WTC11 (cell line): ENCODE measurements around the gene CLEC12A. TPM values are rescaled to one million over a fixed set of nuclear protein-coding genes. Genes with fewer than 3 reads are reported as not detected.
A peak's percentile ranks its signal among the peaks of the same experiment; 100 is the strongest.

Experiments used
- ATAC-seq: fragments of 200-7000 bp; cut with Tn5 transposase; 2 replicates; pipeline ENCODE4 v1.10.0; 2021; ENCODE audit warnings: mild to moderate bottlenecking, moderate library complexity
- CTCF ChIA-PET: fragments of 300-600 bp; sonication (Branson Sonifier 250); formaldehyde crosslinking; loops from one replicate; lab custom pipeline; 2021; ENCODE audit warnings: antibody characterized with exemption; lab: Charles Lee
- POLR2A ChIA-PET: fragments of 350-600 bp; sonication (Branson Sonifier 250); formaldehyde crosslinking; loops from one replicate; lab custom pipeline; 2021; ENCODE audit warnings: antibody characterized with exemption; lab: Charles Lee
- DNase-seq: peaks from one replicate; pipeline ENCODE4 v3.0.0; 2021; ENCODE audit warnings: low spot score
- H3K27ac Mint-ChIP-seq: 2 replicates; pipeline ENCODE4 v1.8.0; 2021; ENCODE audit warnings: mixed read lengths
- H3K27me3 Mint-ChIP-seq: 2 replicates; pipeline ENCODE4 v1.8.0; 2021; ENCODE audit warnings: low read depth, mild to moderate bottlenecking, moderate library complexity, mixed read lengths
- H3K36me3 Mint-ChIP-seq: 2 replicates; pipeline ENCODE4 v1.8.0; 2021; ENCODE audit warnings: mixed read lengths
- H3K4me1 Mint-ChIP-seq: 2 replicates; pipeline ENCODE4 v1.8.0; 2022; ENCODE audit warnings: mixed read lengths
- H3K4me3 Mint-ChIP-seq: 2 replicates; pipeline ENCODE4 v1.8.0; 2021; ENCODE audit warnings: mild to moderate bottlenecking, moderate library complexity, mixed read lengths
- H3K9me3 Mint-ChIP-seq: 2 replicates; pipeline ENCODE4 v1.8.0; 2021; ENCODE audit warnings: mixed read lengths
- ETV6 ChIP-seq: sonication (generic); formaldehyde crosslinking; IDR thresholded peaks from 2 replicates; pipeline ENCODE4 v1.8.1; 2022; ENCODE audit warnings: mild to moderate bottlenecking, missing genetic modification reagents
- FOXK1 ChIP-seq: sonication (generic); formaldehyde crosslinking; IDR thresholded peaks from 2 replicates; pipeline ENCODE4 v1.8.0; 2022; ENCODE audit warnings: mild to moderate bottlenecking, moderate library complexity, missing genetic modification reagents
- GTF2I ChIP-seq: fragments of 250-450 bp; sonication (Bioruptor Pico); conservative IDR thresholded peaks from 2 replicates; pipeline ENCODE4 v1.4.0; 2021; ENCODE audit warnings: mild to moderate bottlenecking
- JAZF1 ChIP-seq: fragments of 250-450 bp; sonication (Bioruptor Pico); IDR thresholded peaks from 2 replicates; pipeline ENCODE4 v1.9.0; 2021; ENCODE audit warnings: moderate library complexity, mild to moderate bottlenecking, inconsistent platforms
- NFATC4 ChIP-seq: fragments of 250-450 bp; sonication (Bioruptor Pico); IDR thresholded peaks from 2 replicates; pipeline ENCODE4 v1.9.0; 2021; ENCODE audit warnings: mild to moderate bottlenecking
- NFYB ChIP-seq: sonication (generic); formaldehyde crosslinking; conservative IDR thresholded peaks from 2 replicates; pipeline ENCODE4 v1.8.0; 2022; ENCODE audit warnings: low read depth, missing genetic modification reagents
- NR3C1 ChIP-seq: sonication (generic); formaldehyde crosslinking; conservative IDR thresholded peaks from 2 replicates; pipeline ENCODE4 v1.8.1; 2023; ENCODE audit warnings: low read depth, mild to moderate bottlenecking, missing genetic modification reagents
- RORB ChIP-seq: fragments of 250-450 bp; sonication (Bioruptor Pico); IDR thresholded peaks from 2 replicates; pipeline ENCODE4 v1.9.0; 2021; ENCODE audit warnings: mild to moderate bottlenecking
- ZNF232 ChIP-seq: sonication (generic); formaldehyde crosslinking; IDR thresholded peaks from 2 replicates; pipeline ENCODE4 v1.8.0; 2022; ENCODE audit warnings: mild to moderate bottlenecking, missing genetic modification reagents
- ZNF263 ChIP-seq: sonication (generic); formaldehyde crosslinking; IDR thresholded peaks from 2 replicates; pipeline ENCODE4 v1.8.1; 2022; ENCODE audit warnings: low read depth, mild to moderate bottlenecking, moderate library complexity, missing genetic modification reagents
- ZNF423 ChIP-seq: fragments of 250-450 bp; sonication (Bioruptor Pico); IDR thresholded peaks from 2 replicates; pipeline ENCODE4 v2.1.2; 2022; ENCODE audit warnings: mild to moderate bottlenecking, moderate library complexity
- total RNA-seq: library from RNA; stranded (reverse); gene quantifications from 3 replicates; pipeline ENCODE4 v1.2.3, GENCODE V29; 2021
- TF ChIP-seq, protein P1 (sequence below): sonication (generic); formaldehyde crosslinking; IDR thresholded peaks from 2 replicates; pipeline ENCODE4 v1.8.1; 2022; ENCODE audit warnings: missing genetic modification reagents, borderline replicate concordance
- TF ChIP-seq, protein P2 (sequence below): sonication (generic); formaldehyde crosslinking; IDR thresholded peaks from 2 replicates; pipeline ENCODE4 v1.8.1; 2023; ENCODE audit warnings: mild to moderate bottlenecking, missing genetic modification reagents
- TF ChIP-seq, protein P3 (sequence below): sonication (generic); formaldehyde crosslinking; IDR thresholded peaks from 2 replicates; pipeline ENCODE4 v1.8.0; 2022; ENCODE audit warnings: mild to moderate bottlenecking, missing genetic modification reagents
- TF ChIP-seq, protein P4 (sequence below): fragments of 250-450 bp; sonication (Bioruptor Pico); IDR thresholded peaks from 2 replicates; pipeline ENCODE4 v1.9.0; 2021; ENCODE audit warnings: moderate library complexity, mild to moderate bottlenecking, inconsistent platforms, borderline replicate concordance
- TF ChIP-seq, protein P5 (sequence below): sonication (generic); formaldehyde crosslinking; IDR thresholded peaks from 2 replicates; pipeline ENCODE4 v1.8.1; 2023; ENCODE audit warnings: mild to moderate bottlenecking, moderate library complexity, missing genetic modification reagents

The CLEC12A gene
- total RNA-seq, 1 experiment from 2014 or later = not detected

DNA sequence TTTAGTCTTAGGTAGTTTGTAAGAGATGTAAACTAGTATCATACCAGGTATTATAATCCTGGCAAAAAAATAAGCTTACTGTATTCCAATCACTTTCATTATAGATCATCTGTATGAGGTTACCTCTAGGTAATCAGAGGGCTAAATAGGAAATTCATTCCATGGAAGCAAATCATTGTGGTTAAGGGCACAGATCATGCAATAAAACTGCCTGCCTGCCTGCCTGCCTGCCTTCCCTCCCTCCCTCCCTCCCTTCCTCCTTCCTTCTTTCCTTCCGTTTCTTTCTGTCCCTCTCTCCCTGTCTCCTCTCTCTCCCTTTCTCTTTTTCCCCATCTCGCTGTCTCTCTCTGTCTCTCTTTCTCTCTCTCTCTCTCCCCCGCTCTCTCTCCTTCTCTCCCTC, 56.1 kb downstream of the CLEC12A start:
- TF ChIP-seq JAZF1 = no peak
- no peak for TF ChIP-seq RORB
- no peak for TF ChIP-seq ZNF232 (CRISPR knock-in tag)
- TF ChIP-seq, protein P1, sequence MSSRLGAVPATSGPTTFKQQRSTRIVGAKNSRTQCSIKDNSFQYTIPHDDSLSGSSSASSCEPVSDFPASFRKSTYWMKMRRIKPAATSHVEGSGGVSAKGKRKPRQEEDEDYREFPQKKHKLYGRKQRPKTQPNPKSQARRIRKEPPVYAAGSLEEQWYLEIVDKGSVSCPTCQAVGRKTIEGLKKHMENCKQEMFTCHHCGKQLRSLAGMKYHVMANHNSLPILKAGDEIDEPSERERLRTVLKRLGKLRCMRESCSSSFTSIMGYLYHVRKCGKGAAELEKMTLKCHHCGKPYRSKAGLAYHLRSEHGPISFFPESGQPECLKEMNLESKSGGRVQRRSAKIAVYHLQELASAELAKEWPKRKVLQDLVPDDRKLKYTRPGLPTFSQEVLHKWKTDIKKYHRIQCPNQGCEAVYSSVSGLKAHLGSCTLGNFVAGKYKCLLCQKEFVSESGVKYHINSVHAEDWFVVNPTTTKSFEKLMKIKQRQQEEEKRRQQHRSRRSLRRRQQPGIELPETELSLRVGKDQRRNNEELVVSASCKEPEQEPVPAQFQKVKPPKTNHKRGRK (CRISPR knock-in tag) = no peak
- no peak for TF ChIP-seq ETV6 (CRISPR knock-in tag)
- TF ChIP-seq, protein P2, sequence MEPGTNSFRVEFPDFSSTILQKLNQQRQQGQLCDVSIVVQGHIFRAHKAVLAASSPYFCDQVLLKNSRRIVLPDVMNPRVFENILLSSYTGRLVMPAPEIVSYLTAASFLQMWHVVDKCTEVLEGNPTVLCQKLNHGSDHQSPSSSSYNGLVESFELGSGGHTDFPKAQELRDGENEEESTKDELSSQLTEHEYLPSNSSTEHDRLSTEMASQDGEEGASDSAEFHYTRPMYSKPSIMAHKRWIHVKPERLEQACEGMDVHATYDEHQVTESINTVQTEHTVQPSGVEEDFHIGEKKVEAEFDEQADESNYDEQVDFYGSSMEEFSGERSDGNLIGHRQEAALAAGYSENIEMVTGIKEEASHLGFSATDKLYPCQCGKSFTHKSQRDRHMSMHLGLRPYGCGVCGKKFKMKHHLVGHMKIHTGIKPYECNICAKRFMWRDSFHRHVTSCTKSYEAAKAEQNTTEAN (CRISPR knock-in tag) = no peak
- TF ChIP-seq, protein P3, sequence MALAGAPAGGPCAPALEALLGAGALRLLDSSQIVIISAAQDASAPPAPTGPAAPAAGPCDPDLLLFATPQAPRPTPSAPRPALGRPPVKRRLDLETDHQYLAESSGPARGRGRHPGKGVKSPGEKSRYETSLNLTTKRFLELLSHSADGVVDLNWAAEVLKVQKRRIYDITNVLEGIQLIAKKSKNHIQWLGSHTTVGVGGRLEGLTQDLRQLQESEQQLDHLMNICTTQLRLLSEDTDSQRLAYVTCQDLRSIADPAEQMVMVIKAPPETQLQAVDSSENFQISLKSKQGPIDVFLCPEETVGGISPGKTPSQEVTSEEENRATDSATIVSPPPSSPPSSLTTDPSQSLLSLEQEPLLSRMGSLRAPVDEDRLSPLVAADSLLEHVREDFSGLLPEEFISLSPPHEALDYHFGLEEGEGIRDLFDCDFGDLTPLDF (CRISPR knock-in tag) = no peak
- TF ChIP-seq NR3C1 (CRISPR knock-in tag) = no peak
- no peak for TF ChIP-seq ZNF263 (CRISPR knock-in tag)
- TF ChIP-seq ZNF423 (CRISPR knock-in tag) = no peak
- no peak for TF ChIP-seq NFYB (CRISPR knock-in tag)
- no peak overlapping the region for H3K27ac Mint-ChIP-seq
- H3K4me1 Mint-ChIP-seq = peaks cover 13% of the 10 kb centered on the region
- ChIA-PET CTCF (no interaction called here), POLR2A (no interaction called here)
- DNase-seq (no peak), ATAC-seq (no peak)
- peaks cover 9% of the 10 kb centered on the region; the same call in 1 of the 2 replicates for H3K36me3 Mint-ChIP-seq
- no peaks in the 10 kb centered on the region for H3K27me3 Mint-ChIP-seq
- no peak overlapping the region for H3K4me3 Mint-ChIP-seq
- H3K9me3 Mint-ChIP-seq = peaks cover 31% of the 10 kb centered on the region

DNA sequence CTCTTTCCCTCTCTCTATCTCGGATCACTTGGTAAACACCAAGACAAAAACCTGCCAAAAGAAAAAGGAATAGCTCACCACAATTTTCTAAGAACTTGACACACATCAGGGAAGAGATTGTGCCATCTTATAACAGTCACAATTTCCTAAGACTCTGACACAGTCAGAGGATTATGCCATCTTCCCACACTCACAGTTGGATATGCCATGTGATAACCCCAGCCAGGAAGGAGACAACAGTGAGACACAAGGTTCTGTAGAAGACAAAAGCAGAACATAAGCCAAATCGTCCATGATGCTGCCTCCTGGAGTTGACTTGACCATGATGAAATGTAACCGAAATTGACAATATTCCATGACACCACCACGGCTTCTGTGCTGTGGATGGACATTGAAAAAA, 56.5 kb downstream of the CLEC12A start:
- POLR2A ChIA-PET = no interaction called here
- no peak for ATAC-seq

DNA sequence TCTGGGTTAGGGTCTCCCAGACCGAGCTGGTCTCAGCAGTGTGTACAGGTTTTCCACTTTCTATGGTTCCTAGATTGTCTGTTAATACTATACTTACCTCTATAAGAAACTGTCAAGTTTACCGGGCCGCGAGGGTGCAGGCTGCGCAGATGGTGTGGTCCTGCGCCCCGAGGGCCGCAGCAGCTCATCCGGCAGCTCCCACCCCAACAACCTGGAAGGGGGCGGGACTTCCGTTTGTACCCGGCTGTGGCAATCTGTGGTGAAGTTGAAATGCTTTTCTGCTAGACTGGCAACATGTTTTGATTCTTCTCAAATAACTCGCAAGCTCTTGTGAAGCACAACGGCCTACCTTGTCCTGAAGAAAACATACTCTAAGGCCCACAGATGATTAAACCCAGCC, 59.2 kb downstream of the CLEC12A start, which contains the start of gene CLEC9A:
TSS of gene CLEC9A (plus strand) at position 237 of the 400 bp plus-strand sequence. CDS start 22,006 bp downstream, outside the sequence.
- Mint-ChIP-seq H3K27ac (peak within 1 kb of the TSS; percentile 85; the same call in 1 of the 2 replicates), H3K27me3 (no peaks in the 10 kb centered on the region), H3K9me3 (peaks cover 29% of the 10 kb centered on the region), H3K4me3 (no peak within 1 kb of the TSS), H3K36me3 (peaks cover 9% of the 10 kb centered on the region; the same call in 1 of the 2 replicates), H3K4me1 (peaks cover 13% of the 10 kb centered on the region)
- ChIA-PET CTCF (no interaction called here), POLR2A (no interaction called here)
- DNase-seq = no peak
- TF ChIP-seq FOXK1 (CRISPR knock-in tag) = no peak
- TF ChIP-seq, protein P4, sequence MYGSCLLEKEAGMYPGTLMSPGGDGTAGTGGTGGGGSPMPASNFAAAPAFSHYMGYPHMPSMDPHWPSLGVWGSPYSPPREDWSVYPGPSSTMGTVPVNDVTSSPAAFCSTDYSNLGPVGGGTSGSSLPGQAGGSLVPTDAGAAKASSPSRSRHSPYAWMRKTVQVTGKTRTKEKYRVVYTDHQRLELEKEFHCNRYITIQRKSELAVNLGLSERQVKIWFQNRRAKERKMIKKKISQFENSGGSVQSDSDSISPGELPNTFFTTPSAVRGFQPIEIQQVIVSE (CRISPR knock-in tag) = no peak
- ATAC-seq = no peak

More for the DNA sequence above, 56.5 kb downstream of the CLEC12A start:
- CTCF ChIA-PET = no interaction called here
- Mint-ChIP-seq H3K4me3 (no peak overlapping the region), H3K36me3 (peaks cover 9% of the 10 kb centered on the region; the same call in 1 of the 2 replicates), H3K4me1 (peaks cover 13% of the 10 kb centered on the region), H3K27me3 (no peaks in the 10 kb centered on the region), H3K9me3 (peaks cover 31% of the 10 kb centered on the region), H3K27ac (no peak overlapping the region)
- no peak for TF ChIP-seq NFATC4
- no peak for TF ChIP-seq GTF2I (CRISPR knock-in tag)
- TF ChIP-seq, protein P5, sequence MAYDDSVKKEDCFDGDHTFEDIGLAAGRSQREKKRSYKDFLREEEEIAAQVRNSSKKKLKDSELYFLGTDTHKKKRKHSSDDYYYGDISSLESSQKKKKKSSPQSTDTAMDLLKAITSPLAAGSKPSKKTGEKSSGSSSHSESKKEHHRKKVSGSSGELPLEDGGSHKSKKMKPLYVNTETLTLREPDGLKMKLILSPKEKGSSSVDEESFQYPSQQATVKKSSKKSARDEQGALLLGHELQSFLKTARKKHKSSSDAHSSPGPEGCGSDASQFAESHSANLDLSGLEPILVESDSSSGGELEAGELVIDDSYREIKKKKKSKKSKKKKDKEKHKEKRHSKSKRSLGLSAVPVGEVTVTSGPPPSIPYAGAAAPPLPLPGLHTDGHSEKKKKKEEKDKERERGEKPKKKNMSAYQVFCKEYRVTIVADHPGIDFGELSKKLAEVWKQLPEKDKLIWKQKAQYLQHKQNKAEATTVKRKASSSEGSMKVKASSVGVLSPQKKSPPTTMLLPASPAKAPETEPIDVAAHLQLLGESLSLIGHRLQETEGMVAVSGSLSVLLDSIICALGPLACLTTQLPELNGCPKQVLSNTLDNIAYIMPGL = no peak
- DNase-seq = no peak
